B cell (primary cell): ENCODE results near the gene MYD88.

ENCODE experiments used
- CTCF ChIP-seq: fragments of 200-600 bp; IDR thresholded peaks from one replicate; pipeline ENCODE4 v1.8.0; 2022; ENCODE audit warnings: antibody characterized with exemption, mild to moderate bottlenecking
- EZH2 ChIP-seq: IDR thresholded peaks from 2 replicates; pipeline ENCODE4 v1.6.1; 2012; ENCODE audit warnings: borderline replicate concordance, low read depth, mild to moderate bottlenecking, moderate library complexity, low read length; ENCODE audit not compliant: insufficient read depth, poor library complexity, severe bottlenecking

- TF ChIP-seq EZH2, result no peak
- TF ChIP-seq CTCF, result no peak
Measured at GRCh38 chr3:38100498-38100897, 38.0 kb upstream of the MYD88 start.
